Endothelial cell of hepatic sinusoid (primary cell): ENCODE data around the gene MIA2.

Experiments used
- in situ Hi-C: cut with HindIII; loops from 2 replicates; pipeline ENCODE4 v1.10.0; 2017; ENCODE audit warnings: low sequenced_read_pairs

Gene MIA2

GRCh38 chr14:39383026-39383660 is 149.4 kb downstream of the MIA2 start:
- in situ Hi-C loops = no loop called here

DNA sequence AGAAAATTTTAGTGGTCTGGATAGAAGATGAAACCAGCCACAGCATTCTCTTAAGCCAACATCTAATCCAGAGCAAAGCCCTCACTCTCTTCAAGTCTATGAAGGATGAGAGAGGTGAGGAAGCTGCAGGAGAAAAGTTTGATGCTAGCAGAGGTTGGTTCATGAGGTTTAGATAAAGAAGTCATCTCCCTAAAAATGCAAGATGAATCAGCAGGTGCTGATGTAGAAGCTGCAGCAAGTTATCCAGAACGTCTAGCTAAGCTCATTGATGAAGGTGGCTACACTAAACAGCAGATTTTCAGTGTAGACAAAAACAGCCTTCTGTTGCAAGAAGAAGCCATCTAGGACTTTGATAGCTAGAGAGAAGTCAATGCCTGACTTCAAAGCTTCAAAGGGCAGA is 150.0 kb downstream of the MIA2 start:
- in situ Hi-C loops = no loop called here

DNA sequence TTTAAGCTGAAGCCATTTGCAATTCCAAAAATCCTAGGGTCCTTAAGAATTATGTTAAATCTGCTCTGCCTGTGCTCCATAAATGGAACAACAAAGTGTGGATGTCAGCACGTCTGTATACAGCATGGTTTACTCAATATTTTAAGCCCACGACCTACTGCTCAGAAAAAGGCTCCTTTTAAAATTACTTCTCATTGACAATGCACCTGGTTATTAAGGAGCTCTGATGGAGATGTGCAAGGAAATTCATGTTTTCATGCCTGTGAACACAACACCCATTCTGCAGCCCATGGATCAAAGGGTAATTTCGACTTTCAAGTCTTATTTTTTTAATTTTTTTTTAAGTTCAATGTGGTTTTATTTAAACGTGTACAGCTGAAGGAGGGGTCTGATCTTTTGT is 150.5 kb downstream of the MIA2 start:
- in situ Hi-C loops = no loop called here

DNA sequence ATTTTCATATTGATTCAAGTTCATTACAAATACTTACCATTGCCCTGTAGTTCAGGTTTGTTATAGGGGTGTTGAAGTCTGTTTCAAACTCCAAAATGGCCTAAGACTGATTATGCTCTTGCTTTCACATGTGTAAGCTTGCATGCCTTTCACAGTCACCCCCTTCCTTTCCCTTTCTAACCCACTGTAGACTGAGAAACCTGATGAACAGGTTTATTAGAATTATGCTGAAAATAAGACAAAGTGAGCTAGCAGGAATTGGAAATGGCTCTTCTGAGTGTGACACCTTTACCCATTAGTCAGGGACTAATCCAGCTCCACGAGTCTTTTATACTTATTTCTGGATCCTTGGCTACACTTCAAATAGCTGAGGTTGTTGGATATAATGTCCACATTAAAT is 159.6 kb downstream of the MIA2 start:
- in situ Hi-C loops = no loop called here

DNA sequence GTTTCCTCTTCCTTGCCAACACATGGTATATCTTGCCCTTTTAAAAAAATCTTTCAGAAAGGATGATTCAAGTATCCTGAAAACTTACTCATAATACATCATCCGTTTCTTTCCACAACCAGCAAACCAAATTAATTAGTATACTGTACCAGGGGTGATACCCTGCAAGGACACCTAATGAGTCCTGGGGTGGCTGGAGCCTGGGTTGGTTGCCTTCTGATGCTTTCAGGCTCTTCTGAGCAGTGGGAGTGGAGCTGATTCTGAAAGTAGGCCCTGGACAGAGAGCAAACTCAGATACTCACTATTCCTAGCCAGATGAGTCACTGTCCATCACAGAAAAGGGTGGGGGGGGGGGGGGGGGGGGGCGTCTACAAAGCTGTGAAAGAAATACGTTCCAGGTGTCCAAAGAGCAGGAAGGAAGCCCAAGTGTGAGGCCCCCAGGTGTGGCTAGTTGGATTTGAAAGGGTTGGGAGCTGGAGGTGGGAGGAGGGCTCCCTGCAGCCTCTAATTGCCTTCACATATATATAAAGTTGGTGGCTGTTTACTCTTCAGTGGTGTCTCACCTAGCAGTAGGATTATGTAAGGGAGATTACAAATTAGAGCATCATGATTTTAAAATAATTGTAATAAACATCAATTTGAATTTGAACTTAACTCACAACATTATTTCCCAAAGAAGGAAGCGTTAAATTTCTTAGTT is 162.0 kb downstream of the MIA2 start:
- in situ Hi-C loops = no loop called here

GRCh38 chr14:39396448-39396847 is 162.7 kb downstream of the MIA2 start:
- in situ Hi-C loops = no loop called here

GRCh38 chr14:39398382-39398781 is 164.7 kb downstream of the MIA2 start:
- in situ Hi-C loops = no loop called here

GRCh38 chr14:39406560-39406959 is 172.8 kb downstream of the MIA2 start:
- in situ Hi-C loops = no loop called here

DNA sequence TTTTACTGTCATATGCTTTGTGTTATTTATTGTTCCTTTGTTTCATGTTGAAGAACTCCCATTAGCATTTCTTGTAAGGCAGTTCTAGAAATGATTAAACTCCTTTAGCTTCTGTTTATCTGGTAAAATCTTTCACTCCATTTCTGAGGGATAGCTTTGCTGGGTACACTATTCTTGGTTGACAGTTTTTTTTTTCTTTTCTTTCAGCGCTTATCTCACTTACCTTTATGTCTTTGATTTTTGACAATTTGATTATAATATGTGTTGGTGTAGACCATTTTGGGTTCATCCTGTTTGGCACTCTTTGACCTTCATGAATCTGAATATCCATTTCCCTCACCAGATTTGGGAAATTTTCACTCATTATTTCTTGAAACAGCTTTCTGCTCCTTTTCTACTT is 182.4 kb downstream of the MIA2 start:
- in situ Hi-C loops = no loop called here

- in situ Hi-C loops = no loop called here
Measured at GRCh38 chr14:39417014-39417413, 183.3 kb downstream of the MIA2 start.

- in situ Hi-C loops = no loop called here
Measured at GRCh38 chr14:39419272-39419671, 185.6 kb downstream of the MIA2 start.

GRCh38 chr14:39422243-39422642 is 188.5 kb downstream of the MIA2 start:
- in situ Hi-C loops = no loop called here

GRCh38 chr14:39423793-39424192 is 190.1 kb downstream of the MIA2 start:
- in situ Hi-C loops = no loop called here

GRCh38 chr14:39425947-39426346 is 192.2 kb downstream of the MIA2 start:
- in situ Hi-C loops = no loop called here

DNA sequence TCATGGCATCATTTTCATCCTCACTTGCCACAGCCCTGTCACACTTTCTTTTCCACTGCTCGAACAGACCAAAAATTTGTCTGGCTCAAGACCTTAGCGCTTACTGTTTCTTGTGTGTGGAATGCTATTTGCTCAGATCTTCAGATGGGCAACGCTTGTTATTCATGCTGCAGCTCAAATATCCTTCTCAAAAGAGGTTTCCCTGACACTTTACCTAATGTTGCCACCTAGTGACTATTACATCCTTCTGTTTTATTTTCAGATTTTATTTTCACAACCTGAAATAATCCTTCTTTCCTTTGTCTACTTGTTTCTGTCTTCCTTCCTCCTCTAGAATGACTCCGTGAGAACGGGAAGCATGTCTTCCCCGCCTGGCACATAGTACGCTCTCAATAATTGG is 192.9 kb downstream of the MIA2 start:
- in situ Hi-C loops = no loop called here

GRCh38 chr14:39428118-39428517 is 194.4 kb downstream of the MIA2 start:
- in situ Hi-C loops = no loop called here

DNA sequence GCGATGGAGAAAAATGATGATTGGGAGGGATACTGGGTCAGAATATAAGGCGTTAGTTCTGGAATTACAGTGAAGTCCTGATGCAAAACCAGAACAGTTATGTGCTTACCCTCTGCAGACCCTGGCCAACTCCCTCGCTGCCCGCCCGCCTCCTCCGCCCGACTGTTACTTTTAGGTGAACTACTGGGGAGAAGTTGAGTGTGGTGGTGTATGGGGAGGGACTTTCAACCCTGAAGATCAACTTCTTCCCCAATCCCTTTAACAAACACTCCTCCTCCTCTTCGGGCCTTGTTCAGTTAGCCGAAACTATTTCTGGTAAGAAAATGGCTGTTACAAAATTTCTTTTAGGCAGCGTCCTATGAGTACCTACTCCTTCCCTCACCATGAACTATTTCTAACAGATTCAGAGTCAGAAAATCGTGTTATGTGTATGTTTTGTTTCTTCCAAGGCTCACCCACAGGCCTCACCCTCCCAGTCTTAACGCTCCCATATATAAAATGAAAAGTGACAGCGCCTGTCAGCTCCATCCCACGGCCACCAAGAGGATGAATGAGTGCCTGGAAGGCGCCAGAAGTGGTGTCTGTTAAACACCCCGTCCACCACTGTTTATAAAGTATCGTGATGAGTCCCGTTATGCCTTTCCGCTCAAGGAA is 197.2 kb downstream of the MIA2 start:
- in situ Hi-C loops = no loop called here

DNA sequence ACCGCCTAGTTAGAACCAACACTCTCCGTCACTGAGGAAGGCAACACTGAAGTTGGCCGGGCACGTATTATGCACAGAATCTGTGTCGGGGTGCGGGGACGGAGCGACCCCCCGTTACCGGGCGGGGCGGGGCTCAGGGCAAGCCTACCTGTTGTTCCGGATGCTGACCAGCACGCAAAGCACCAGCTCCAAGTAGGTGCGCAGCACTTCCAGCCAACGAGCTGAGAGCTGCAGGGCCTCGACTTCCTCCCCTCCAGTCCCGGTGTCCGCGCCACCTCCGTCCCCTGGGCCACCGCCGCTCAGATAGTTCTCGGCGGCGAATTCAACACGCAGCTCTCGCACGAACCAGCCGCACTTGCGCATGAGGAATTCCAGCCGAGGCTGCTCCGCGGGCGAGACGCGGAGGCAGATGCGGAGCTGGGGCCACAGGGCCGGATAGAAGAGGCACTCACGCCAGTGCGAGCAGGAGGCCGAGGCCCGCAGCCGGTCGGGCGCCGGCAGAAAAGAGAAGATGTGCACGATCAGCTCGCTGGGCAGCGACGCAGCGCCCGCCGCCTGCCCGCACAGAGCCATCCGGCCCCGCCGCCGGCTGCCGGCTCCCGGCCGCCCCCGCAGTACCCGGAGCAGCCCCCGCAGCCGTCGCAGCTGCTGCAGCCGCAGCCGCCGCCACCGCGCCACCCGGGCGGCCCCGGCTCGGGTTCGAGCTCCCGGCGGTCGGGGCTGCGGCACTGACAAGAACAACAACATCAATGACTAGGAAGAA is 197.9 kb downstream of the MIA2 start:
- in situ Hi-C loops = no loop called here

GRCh38 chr14:39432179-39432618 is 198.5 kb downstream of the MIA2 start, which contains the start of gene FBXO33:
Gene FBXO33, minus strand, starts transcription at chr14:39432433. Its CDS starts 271 bp downstream, at chr14:39432162.
- in situ Hi-C loops = no loop called here

DNA sequence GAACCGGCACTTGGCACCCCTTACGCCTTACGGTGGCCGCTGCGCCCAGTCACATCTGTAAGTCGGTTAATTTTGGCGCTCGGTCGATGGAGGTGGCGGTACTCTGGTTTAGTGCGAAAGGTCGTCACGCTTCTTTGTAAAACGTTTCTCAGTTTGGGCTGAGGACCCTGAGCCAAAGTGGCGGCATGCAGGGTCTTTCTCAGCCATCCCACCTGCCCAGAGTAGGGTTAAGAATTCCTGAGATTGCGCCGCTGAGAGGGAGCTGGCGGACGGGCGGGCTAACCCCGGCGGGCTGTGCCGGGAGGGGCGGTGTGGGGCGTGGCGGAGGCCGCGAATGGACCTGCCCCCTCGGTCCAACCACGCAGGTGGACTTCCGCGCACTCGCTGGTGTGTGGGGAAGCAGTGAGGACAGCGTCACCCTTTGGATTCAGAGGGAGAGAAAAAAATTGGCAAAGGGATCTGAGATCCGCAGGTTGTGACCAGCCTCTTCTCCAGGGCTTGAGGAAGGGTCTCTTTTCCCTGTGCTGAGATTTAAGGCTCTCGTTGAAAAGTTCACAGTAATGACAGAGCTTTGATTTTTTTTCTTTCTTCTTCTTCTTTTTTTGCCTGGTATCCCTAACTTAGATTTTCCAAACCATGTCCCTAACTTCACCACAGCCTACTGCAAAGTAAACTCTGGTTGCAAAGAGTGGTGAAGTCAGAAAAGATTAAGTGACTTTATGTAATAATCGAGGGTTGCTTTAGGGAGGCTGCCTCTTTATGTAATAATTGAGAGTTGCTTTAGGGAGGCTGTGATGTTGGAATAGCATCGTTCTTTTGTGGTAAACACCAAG is 199.1 kb downstream of the MIA2 start:
- in situ Hi-C loops = no loop called here

DNA sequence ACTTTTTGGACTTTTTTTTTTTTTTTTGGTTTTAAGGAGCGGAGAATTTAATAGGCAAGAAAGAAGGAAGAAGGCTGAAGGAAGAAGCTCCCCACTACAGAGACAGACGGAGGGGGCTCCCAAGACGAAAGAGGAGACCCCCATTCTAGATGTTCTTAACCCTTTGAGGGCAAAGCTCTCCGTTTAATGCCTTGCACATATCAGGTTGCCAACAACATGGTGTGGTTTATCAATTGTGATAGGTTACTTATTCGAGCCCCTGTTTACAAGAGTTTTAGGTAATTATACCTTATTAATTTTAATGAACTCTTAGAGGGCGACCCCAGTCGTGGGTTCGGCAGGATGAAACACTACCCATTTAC is 199.7 kb downstream of the MIA2 start:
- in situ Hi-C loops = no loop called here
